ENCODE results near the gene DAGLB.
"Not testable (repeated sequence)": the region's sequence is repeated elsewhere in the genome, so short reads cannot be mapped to it uniquely, and the experiment has no call there.

DAGLB gene

DNA sequence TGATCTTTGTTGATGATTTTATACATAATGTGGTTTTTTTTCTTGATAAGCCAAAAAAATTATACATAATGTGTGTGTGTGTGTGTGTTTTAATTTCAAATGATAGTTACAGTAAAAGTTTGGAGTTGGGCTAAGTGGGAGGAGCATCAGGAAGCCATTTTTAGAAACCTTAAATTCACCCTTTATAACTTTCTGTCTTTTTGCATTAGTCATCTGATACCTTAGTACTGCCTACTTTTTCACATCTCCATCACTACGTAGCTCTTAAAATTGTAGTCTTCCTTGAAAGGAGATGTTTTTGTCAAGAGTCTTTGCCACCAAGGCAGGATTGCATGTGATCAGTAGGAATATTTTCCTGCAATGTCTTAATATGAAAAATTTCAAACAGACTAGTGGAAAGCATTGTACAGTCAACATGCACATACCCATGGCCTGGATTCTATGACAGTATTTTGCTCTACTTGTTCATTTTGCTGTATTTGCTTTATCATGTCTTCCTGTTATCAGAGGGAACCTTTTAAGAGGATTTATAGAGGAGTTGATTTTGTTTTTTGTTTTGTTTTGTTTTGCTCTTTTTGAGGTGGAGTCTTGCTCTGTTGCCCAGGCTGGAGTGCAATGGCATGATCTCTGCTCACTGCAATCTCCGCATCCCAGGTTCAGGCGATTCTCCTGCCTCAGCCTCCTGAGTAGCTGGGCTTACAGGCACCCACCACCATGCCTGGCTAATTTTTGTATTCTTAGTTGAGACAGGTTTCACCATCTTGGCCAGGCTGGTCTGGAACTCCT is 67.3 kb downstream of the DAGLB start:
- Histone ChIP-seq H3K4me1 (ENCODE audit: control insufficient read depth in 2 of 2, insufficient read depth in 2 of 2, low read length in 2 of 2) (peaks cover 28 to 50% of the 10 kb centered on the region in 2 donors), H3K36me3 (ENCODE audit: control insufficient read depth in 2 of 2, insufficient read depth in 2 of 2, low read length in 2 of 2) (peaks cover 0 to 7% of the 10 kb centered on the region in 2 donors), H3K9ac (ENCODE audit: low read depth in 1 of 2, low read length in 2 of 2) (no peak overlapping the region), H3K9me3 (ENCODE audit: control insufficient read depth in 2 of 2, low read length in 2 of 2) (no peaks in the 10 kb centered on the region), H3K27ac (ENCODE audit: low read depth in 2 of 2, low read length in 2 of 2) (no peak overlapping the region), H3K27me3 (ENCODE audit: control insufficient read depth in 2 of 2, insufficient read depth in 2 of 2, low read length in 2 of 2) (no peaks in the 10 kb centered on the region), H3K4me3 (ENCODE audit: low read length in 2 of 2) (no peak overlapping the region)

- no peak overlapping the region for H3K4me3 ChIP-seq (ENCODE audit: low read length in 2 of 2)
- no peak overlapping the region for H3K9ac ChIP-seq (ENCODE audit: low read depth in 1 of 2, low read length in 2 of 2)
- H3K27me3 ChIP-seq (ENCODE audit: control insufficient read depth in 2 of 2, insufficient read depth in 2 of 2, low read length in 2 of 2), result no peaks in the 10 kb centered on the region
- H3K9me3 ChIP-seq (ENCODE audit: control insufficient read depth in 2 of 2, low read length in 2 of 2), result no peaks in the 10 kb centered on the region
- no peak overlapping the region for H3K27ac ChIP-seq (ENCODE audit: low read depth in 2 of 2, low read length in 2 of 2)
- peaks cover 0 to 7% of the 10 kb centered on the region in 2 donors for H3K36me3 ChIP-seq (ENCODE audit: control insufficient read depth in 2 of 2, insufficient read depth in 2 of 2, low read length in 2 of 2)
- peaks cover 23 to 44% of the 10 kb centered on the region in 2 donors for H3K4me1 ChIP-seq (ENCODE audit: control insufficient read depth in 2 of 2, insufficient read depth in 2 of 2, low read length in 2 of 2)
These were observed 67.9 kb downstream of the DAGLB start for GRCh38 chr7:6379886-6380285.

- not testable (repeated sequence) for H3K4me3 ChIP-seq (ENCODE audit: low read length in 2 of 2); H3K9me3 ChIP-seq (ENCODE audit: control insufficient read depth in 2 of 2, low read length in 2 of 2); H3K36me3 ChIP-seq (ENCODE audit: control insufficient read depth in 2 of 2, insufficient read depth in 2 of 2, low read length in 2 of 2); H3K27me3 ChIP-seq (ENCODE audit: control insufficient read depth in 2 of 2, insufficient read depth in 2 of 2, low read length in 2 of 2); H3K9ac ChIP-seq (ENCODE audit: low read depth in 1 of 2, low read length in 2 of 2)
- peak overlapping the region; percentile 27 to 39 for H3K27ac ChIP-seq (ENCODE audit: low read depth in 2 of 2, low read length in 2 of 2)
- H3K4me1 ChIP-seq (ENCODE audit: control insufficient read depth in 2 of 2, insufficient read depth in 2 of 2, low read length in 2 of 2), result peaks cover 15 to 33% of the 10 kb centered on the region in 2 donors
These were observed 69.2 kb downstream of the DAGLB start for GRCh38 chr7:6378556-6378955.

DNA sequence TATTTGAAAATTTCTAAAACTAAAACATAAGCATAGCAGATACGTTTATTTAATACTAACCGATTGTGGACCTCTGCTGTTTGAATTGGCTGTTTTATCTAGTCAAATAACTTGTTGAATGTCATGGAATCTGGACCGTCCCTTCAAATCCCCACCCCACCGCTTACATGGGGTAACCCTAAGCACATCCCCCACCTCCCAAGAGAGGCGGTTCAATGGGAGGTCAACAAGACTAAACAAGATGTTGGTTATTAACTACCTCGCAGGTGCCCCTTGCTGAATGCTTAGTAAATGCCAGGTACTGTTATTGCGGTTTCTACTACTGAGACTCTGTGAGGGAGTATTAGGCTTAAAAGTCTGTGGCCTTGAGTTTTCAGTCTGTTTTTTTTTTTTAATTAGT is 70.9 kb downstream of the DAGLB start:
- Histone ChIP-seq H3K27ac (ENCODE audit: low read depth in 2 of 2, low read length in 2 of 2) (no peak overlapping the region), H3K9me3 (ENCODE audit: control insufficient read depth in 2 of 2, low read length in 2 of 2) (no peaks in the 10 kb centered on the region), H3K4me3 (ENCODE audit: low read length in 2 of 2) (peak overlapping the region in 1 of 2 donors; percentile 37), H3K36me3 (ENCODE audit: control insufficient read depth in 2 of 2, insufficient read depth in 2 of 2, low read length in 2 of 2) (peaks cover 0 to 5% of the 10 kb centered on the region in 2 donors), H3K4me1 (ENCODE audit: control insufficient read depth in 2 of 2, insufficient read depth in 2 of 2, low read length in 2 of 2) (peaks cover 9 to 23% of the 10 kb centered on the region in 2 donors), H3K9ac (ENCODE audit: low read depth in 1 of 2, low read length in 2 of 2) (peak overlapping the region in 1 of 2 donors; percentile 36), H3K27me3 (ENCODE audit: control insufficient read depth in 2 of 2, insufficient read depth in 2 of 2, low read length in 2 of 2) (no peaks in the 10 kb centered on the region)

- Histone ChIP-seq H3K4me1 (ENCODE audit: control insufficient read depth in 2 of 2, insufficient read depth in 2 of 2, low read length in 2 of 2) (peaks cover 9 to 21% of the 10 kb centered on the region in 2 donors), H3K9me3 (ENCODE audit: control insufficient read depth in 2 of 2, low read length in 2 of 2) (no peaks in the 10 kb centered on the region), H3K27ac (ENCODE audit: low read depth in 2 of 2, low read length in 2 of 2) (peak overlapping the region; percentile 88 to 90), H3K9ac (ENCODE audit: low read depth in 1 of 2, low read length in 2 of 2) (peak overlapping the region; percentile 79 to 84), H3K36me3 (ENCODE audit: control insufficient read depth in 2 of 2, insufficient read depth in 2 of 2, low read length in 2 of 2) (peaks cover 0 to 2% of the 10 kb centered on the region in 2 donors), H3K27me3 (ENCODE audit: control insufficient read depth in 2 of 2, insufficient read depth in 2 of 2, low read length in 2 of 2) (no peaks in the 10 kb centered on the region), H3K4me3 (ENCODE audit: low read length in 2 of 2) (peak overlapping the region; percentile 74 to 82)
These were observed 72.2 kb downstream of the DAGLB start for GRCh38 chr7:6375348-6376101.

DNA sequence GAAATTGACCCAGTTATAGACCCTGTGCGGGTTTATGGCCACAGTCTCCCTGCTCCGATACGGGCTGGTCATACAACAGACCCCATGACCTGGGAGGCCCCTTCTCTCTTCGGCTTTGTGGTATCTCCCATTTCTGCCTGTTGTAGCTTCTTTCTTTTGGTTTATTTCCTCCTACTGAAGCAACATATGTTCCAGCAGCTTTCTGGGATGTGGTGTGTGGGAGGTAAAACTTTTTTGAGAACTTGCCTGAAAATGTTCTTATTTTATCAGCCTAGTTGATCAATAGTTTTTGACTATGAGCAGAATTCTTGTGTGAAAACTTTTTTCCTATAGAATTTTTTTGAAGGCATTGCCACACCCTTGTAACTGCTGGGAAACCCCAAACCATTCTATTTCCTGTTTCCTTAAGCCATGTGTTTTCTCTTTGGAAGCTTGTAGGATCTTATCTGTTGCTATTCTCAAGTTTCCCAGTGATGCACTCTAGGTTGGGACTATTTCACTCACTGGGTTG is 80.0 kb downstream of the DAGLB start:
- Histone ChIP-seq H3K9ac (ENCODE audit: low read depth in 1 of 2, low read length in 2 of 2) (peak overlapping the region; percentile 47 to 72), H3K27me3 (ENCODE audit: control insufficient read depth in 2 of 2, insufficient read depth in 2 of 2, low read length in 2 of 2) (no peaks in the 10 kb centered on the region), H3K27ac (ENCODE audit: low read depth in 2 of 2, low read length in 2 of 2) (peak overlapping the region; percentile 74 to 87), H3K36me3 (ENCODE audit: control insufficient read depth in 2 of 2, insufficient read depth in 2 of 2, low read length in 2 of 2) (no peaks in the 10 kb centered on the region), H3K4me3 (ENCODE audit: low read length in 2 of 2) (no peak overlapping the region), H3K4me1 (ENCODE audit: control insufficient read depth in 2 of 2, insufficient read depth in 2 of 2, low read length in 2 of 2) (peaks cover 7 to 20% of the 10 kb centered on the region in 2 donors), H3K9me3 (ENCODE audit: control insufficient read depth in 2 of 2, low read length in 2 of 2) (no peaks in the 10 kb centered on the region)

- H3K9ac ChIP-seq (ENCODE audit: low read depth in 1 of 2, low read length in 2 of 2), result no peak overlapping the region
- H3K27ac ChIP-seq (ENCODE audit: low read depth in 2 of 2, low read length in 2 of 2), result peak overlapping the region; percentile 29 to 64
- H3K36me3 ChIP-seq (ENCODE audit: control insufficient read depth in 2 of 2, insufficient read depth in 2 of 2, low read length in 2 of 2), result no peaks in the 10 kb centered on the region
- no peaks in the 10 kb centered on the region for H3K9me3 ChIP-seq (ENCODE audit: control insufficient read depth in 2 of 2, low read length in 2 of 2)
- H3K4me3 ChIP-seq (ENCODE audit: low read length in 2 of 2), result no peak overlapping the region
- H3K4me1 ChIP-seq (ENCODE audit: control insufficient read depth in 2 of 2, insufficient read depth in 2 of 2, low read length in 2 of 2), result peaks cover 7 to 20% of the 10 kb centered on the region in 2 donors
- no peaks in the 10 kb centered on the region for H3K27me3 ChIP-seq (ENCODE audit: control insufficient read depth in 2 of 2, insufficient read depth in 2 of 2, low read length in 2 of 2)
These were observed 82.3 kb downstream of the DAGLB start for GRCh38 chr7:6365451-6365850.

DNA sequence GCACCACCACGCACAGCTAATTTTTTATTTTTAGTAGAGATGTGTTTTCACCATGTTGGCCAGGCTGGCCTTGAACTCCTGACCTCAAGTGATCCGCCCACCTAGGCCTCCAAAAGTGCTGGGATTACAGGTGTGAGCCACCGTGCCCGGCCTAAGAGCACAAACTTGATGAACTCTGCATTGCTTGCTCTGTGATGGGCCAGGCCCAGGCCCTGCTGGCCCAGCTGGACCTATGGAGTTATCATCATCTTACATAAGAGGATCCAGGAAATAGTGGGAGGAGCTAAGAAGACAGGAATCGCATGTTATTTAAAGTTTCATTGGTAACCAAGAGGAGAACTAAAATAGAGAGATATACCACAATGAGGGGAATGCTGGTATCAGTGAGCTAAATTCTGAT is 86.9 kb downstream of the DAGLB start:
- no peak overlapping the region for H3K4me3 ChIP-seq (ENCODE audit: low read length in 2 of 2)
- peaks cover 2 to 9% of the 10 kb centered on the region in 2 donors for H3K4me1 ChIP-seq (ENCODE audit: control insufficient read depth in 2 of 2, insufficient read depth in 2 of 2, low read length in 2 of 2)
- no peak overlapping the region for H3K27ac ChIP-seq (ENCODE audit: low read depth in 2 of 2, low read length in 2 of 2)
- H3K9me3 ChIP-seq (ENCODE audit: control insufficient read depth in 2 of 2, low read length in 2 of 2), result no peaks in the 10 kb centered on the region
- no peak overlapping the region for H3K9ac ChIP-seq (ENCODE audit: low read depth in 1 of 2, low read length in 2 of 2)
- no peaks in the 10 kb centered on the region for H3K27me3 ChIP-seq (ENCODE audit: control insufficient read depth in 2 of 2, insufficient read depth in 2 of 2, low read length in 2 of 2)
- H3K36me3 ChIP-seq (ENCODE audit: control insufficient read depth in 2 of 2, insufficient read depth in 2 of 2, low read length in 2 of 2), result no peaks in the 10 kb centered on the region

DNA sequence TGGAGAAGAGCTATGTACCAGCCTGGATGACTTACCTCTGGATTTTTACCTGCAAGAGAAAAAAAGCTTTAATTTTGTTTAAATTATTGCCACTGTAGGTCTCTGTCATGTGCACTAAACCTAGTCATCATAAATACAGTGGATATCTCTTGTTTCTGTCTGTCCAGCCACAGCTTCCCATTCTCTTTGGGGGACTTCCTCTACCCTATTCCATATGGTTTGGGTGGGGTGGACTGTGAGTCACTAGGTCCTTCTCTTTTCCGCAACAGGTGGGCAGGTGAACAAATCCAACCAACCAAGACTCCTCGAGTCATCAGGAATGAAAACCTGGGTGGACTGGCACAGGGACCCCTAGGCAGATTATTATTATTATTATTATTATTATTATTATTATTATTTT is 88.0 kb downstream of the DAGLB start:
- no peak overlapping the region for H3K27ac ChIP-seq (ENCODE audit: low read depth in 2 of 2, low read length in 2 of 2)

More for the DNA sequence above, 88.0 kb downstream of the DAGLB start:
- Histone ChIP-seq H3K36me3 (ENCODE audit: control insufficient read depth in 2 of 2, insufficient read depth in 2 of 2, low read length in 2 of 2) (no peaks in the 10 kb centered on the region), H3K4me1 (ENCODE audit: control insufficient read depth in 2 of 2, insufficient read depth in 2 of 2, low read length in 2 of 2) (peaks cover 2 to 9% of the 10 kb centered on the region in 2 donors), H3K4me3 (ENCODE audit: low read length in 2 of 2) (no peak overlapping the region), H3K9me3 (ENCODE audit: control insufficient read depth in 2 of 2, low read length in 2 of 2) (no peaks in the 10 kb centered on the region), H3K9ac (ENCODE audit: low read depth in 1 of 2, low read length in 2 of 2) (no peak overlapping the region), H3K27me3 (ENCODE audit: control insufficient read depth in 2 of 2, insufficient read depth in 2 of 2, low read length in 2 of 2) (no peaks in the 10 kb centered on the region)
